NCI-H2107 (cell line): ENCODE measurements around the gene NDUFA8.

Experiments used
- DNase-seq: peaks from one replicate; lab custom pipeline; 2025; lab: John Stamatoyannopoulos, UW

The NDUFA8 gene

DNA sequence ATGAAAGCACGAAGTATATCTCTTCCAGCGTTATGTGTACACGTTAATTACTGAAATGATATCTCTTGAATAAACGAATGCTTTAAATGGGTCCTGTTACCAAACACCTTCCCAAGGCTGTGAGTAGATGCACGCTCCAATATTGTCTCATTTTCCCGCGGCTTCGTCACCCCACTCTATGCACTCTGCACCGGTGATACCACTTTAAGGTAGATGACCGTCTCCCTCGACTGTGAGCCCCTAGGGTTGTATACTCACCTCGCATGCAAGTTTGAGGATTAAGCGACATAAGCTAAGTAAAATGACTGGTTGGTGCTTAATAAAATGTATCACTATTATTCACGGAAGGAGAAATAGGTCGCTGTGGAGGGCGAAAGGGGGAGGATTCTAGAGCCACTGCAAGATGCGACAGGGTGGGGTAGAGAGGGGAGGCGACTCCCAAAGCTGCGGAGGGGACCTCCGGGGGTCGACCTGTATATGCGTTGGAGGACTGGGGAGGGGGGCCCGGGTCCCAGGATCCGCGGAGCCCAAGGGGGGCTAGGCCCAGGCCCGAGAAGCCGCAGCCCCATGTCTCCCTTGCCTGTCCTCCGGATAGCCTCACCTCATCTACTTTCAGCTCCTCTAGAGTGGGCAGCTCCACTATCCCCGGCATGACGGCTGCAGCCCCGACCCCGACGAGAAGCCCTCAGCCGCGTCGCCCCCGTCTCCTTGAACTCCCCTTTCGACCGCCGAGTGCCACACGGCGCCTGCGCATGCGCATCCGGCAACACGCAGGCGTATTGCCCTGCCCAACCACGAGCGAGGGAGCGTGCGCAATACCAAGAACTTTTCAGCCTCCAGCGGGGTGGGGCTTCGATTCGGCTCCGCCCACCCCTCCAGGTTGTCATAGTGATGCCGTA is at the start of gene NDUFA8, which contains the start of gene MORN5:
TSS of gene NDUFA8 (minus strand) at position 754 of the 899 bp plus-strand sequence. CDS start at position 652, 102 bp downstream.
TSS of gene MORN5 (plus strand) at position 883 of the 899 bp plus-strand sequence. CDS start 65 bp downstream, outside the sequence.
- peak; percentile 94 for DNase-seq

- DNase-seq = no peak
These were observed 47.5 kb upstream of the NDUFA8 start for GRCh38 chr9:122207096-122207495.

DNA sequence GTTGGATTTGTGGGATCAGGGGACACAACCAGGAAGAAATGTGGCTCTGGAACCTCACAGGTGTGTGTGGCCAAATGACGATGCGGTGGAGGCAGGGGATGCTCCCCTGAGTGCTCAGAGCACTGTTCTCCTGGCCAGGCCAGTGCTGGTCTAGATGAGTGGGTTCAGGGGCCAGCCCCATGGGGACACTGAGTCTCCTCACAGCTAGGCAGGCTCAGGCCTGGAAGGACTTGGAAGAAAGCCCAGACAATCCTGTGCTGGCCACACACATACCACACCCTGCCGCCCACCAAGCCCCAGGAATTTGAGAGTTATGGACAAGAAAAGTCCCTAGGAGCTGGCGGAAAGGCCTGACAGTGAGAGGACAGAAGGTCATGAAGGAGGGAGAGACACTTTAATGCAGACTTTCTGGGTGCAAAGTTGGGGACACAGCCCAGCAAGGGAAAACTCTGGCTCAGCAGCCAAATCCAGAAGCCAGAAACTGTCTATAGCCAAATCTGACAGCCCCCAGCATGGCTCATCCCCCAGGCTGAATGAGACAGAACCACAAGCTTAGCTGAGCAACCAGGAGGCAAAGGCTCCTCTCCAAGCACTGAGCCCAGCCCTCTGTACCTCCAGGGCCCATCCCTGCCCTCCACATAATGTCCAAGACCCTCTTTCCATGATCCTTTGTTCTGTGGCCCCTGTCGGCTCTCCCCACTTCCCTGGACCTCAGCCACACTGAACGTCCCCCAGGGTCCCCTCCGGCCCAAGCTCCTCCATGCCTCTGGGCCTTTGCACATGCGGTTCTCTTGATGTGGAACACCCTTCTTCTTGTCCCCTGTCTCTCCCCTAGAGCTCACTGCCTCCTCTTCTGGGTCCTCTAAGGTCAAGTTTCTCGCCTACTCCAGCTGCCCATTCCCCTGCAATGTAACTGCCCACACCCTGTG is 46.8 kb upstream of the NDUFA8 start:
- DNase-seq = no peak

- no peak for DNase-seq
These were observed 45.6 kb upstream of the NDUFA8 start for GRCh38 chr9:122205176-122205575.

DNA sequence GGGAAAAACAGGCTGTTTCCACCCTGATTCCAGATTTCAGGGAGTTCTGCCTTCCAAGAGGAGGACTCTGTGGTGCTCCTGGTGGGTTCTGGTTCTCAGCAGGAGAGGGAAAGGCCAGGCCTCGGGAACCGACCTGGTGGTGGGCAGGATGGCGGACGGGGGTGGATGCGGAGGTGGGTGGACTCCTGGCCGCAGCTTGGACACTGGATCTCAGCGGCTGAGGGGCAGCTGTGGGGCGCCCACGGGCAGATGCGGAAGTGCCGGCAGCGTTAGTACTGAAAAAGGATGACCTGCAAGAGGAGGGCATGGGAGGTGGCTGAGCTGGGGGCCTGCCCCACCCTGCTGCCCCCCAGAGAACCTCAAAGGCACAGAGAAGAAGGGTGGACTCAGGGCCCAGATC is 44.9 kb upstream of the NDUFA8 start:
- no peak for DNase-seq

GRCh38 chr9:122204055-122204454 is 44.5 kb upstream of the NDUFA8 start:
- no peak for DNase-seq

- no peak for DNase-seq
These were observed 42.5 kb upstream of the NDUFA8 start for GRCh38 chr9:122202111-122202510.

DNA sequence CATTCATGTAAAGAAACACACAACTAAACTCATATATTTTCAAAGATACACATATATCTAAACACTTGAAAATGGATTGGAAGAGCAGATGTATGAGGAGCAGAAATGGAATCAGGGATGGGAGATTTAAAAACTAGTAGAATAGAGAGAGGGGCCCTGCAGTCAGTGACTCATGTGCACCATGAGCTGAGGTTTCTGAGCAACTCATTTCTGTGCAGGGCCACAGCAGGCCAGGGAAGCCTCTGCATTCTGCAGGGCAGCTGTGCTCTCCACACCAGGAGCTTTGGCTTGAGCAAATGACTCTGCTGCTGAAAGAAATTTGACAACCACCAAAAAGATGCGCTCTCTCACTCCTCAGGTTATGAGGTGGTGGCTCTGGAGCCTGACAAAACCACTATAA is 42.1 kb upstream of the NDUFA8 start:
- DNase-seq = no peak

GRCh38 chr9:122200960-122201595 is 41.5 kb upstream of the NDUFA8 start:
- no peak for DNase-seq

DNA sequence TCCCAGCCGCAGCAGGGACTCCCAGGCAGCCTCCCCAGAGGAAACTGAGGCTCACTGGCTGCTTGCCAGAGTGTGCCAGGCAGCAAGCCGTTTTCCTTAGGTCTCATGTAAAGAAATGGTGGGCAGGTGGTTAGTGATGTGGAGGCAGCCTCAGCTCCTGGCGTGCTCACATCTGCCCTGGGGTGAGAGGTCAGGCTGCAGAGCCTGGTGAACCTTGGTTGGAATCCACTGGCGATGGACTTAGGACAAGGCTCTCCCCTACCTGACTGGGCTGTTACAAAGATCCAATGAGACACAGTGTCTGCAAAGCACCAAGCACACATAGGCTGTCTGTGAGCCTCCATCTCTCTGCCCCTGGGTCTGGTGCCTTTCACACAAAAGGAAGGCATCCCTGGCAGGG is 38.3 kb upstream of the NDUFA8 start:
- DNase-seq = no peak

DNA sequence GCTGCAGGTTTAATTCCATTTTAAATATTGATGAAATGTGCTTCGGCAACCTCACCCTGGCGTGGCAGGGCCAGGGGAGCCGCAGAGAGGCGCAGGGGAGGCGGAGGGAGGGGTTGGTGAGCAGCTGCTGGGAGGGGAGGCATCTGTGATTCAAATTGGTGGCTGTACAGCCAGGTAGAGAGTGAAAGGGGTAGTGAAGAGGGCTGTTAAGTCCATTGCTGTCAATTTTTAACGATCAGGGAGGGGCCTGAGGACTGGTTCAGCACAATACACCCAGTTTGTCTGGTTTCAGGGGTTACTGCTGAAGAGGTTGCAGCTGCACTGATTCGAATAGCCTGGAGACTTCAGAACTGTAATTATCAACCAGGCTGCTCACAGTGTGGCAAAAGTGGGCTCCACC is 37.8 kb upstream of the NDUFA8 start:
- DNase-seq = peak; percentile 41

DNA sequence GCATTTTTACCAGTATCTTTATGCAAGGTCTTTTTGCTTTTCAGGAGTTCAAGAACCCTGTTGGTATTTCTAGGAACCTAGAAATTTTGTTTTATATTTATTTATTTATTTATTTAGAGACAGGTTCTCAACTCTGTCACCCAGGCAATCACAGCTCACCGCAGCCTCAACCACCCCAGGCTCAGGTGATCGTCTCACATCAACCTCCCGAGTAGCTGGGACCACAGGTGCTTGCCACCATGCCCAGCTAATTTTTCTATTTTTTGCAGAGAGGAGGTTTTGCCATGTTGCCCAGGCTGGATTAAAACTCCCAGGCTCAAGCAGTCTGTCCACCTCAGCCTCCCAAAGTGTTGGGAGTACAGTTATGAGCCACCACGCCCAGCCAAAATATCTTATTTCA is 36.3 kb upstream of the NDUFA8 start:
- no peak for DNase-seq

DNA sequence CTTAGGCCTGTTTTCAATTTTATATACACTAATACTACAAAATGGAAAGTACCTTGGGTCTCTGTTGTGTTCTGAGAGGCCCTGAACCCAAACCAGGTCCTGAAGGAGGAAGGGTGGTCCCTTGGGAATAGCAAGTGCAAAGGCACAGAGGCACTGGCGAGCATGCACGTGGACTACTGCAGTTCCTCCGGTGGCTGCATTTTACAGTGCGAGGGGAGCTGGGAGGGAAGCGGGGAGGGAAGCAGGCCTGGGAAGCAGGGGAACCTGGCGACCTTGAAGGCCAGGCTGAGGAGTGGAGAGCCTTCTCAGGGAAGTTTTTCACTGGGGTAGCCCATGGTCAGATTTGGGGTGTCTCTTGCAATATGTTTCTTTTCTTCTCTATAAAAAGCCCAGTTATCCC is 34.1 kb upstream of the NDUFA8 start:
- DNase-seq = no peak

DNA sequence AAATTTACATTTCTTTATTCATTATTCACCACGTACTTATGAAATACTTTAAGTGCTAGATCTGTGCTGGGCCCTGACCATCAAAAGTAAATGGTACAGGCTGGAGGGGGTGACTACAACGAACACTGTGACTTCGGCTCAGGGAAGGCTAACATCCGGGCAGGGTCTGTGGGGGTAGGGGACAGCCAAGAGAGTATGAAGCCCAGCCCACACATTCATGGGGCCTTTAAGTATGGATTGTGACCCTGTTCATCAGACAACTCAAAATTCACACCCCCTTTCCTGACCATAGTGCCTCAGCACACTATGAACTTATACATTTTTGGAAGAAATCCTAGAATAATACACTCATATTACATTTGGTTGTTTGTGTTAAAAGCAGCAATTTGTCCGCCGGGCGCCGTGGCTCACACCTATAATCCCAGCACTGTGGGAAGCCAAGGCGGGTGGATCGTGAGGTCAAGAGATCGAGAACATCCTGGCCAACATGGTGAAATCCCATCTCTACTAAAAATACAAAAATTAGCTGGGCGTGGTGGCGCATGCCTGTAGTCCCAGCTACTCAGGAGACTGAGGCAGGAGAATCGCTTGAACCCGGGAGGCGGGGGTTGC is 33.4 kb upstream of the NDUFA8 start:
- no peak for DNase-seq

GRCh38 chr9:122192261-122192875 is 32.8 kb upstream of the NDUFA8 start:
- no peak for DNase-seq

- no peak for DNase-seq
These were observed 32.0 kb upstream of the NDUFA8 start for GRCh38 chr9:122191584-122191983.

DNA sequence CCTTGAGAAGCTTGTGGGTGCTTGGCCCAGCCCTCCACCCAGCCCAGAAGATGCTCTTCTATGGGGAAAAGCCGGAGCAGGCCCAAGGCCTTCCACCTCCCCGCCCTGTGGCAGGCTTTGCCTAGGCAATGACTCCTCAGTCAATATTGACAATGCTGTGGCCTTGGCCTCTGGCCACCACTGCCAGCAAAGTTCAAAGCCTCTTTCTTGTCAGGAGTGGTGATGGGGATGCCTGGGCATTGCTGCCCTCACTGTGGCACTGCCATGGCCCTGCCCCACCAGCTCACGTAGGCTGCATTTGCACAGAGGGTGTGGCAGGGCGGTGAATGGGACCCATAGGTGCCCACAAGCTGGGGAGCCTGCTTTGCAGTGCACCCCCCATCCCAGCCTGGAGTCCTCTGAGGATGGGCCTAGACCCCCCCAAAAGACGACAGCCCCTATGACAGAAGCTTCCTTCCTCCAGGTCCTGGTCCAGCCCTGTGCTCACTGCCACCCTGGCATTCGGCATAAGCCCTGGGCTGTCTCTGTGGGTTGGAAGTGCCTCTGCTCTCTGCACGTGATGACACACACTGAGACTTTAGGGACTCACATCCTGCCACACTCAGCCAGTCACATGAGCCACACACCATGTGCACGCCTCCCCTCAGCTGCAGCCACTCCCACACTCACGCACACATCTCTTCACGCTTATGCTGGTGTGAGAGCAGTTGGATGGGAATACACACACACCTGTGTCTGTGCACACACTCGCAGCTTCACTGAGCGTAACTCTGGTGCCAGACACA is 31.2 kb upstream of the NDUFA8 start:
- DNase-seq = no peak

DNA sequence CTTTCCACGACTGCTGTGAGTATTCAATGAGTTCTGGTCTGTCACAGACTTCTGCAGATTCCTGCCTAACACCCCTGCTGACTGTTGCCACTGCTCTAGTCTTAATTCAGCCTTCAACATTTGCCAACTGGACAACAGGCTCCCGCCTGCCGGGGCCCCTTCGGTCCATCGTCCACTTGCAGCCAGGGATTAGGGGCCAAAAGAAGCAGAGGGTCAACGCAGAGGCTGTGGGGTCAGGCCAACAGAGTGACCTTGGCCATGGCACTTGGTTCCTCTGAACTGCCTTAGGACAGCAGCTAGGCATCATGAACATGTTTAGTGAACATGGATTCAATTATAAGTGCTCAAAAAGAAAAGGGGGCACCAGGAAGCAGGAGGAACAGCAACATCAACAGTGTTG is 28.8 kb upstream of the NDUFA8 start:
- no peak for DNase-seq

DNA sequence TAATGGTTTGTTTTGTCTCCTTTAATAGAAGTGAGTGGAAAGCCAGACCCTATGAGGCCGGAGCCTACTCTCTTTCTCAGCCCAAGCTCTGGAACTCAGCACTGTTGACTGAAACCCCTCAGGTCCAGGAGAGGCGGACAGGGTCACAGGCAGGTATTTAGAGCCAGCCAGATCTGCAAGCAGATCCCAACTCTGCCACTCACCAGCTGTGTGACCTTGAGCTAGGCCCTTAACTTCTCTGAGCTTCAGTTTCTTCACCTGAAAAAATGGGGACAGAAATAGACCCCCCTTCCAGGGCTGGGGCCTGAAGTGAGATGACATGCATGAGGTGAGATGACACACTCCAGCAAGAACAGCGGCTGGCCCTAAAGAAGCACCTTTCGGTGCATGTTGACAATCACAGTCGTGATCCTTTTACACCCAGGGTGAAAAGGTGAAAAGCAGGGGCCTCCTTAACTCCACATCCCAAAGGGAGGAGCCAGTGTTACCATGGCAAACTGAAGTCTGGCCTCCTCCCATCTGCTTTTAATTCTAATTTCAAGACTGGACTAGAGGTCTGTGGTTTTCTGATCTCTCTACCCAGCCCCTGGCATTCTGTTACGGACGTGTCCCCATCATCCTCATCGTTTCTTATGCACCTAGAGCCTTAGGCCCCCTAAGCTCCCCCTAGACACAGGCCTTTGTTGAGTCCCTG is 27.3 kb upstream of the NDUFA8 start:
- DNase-seq = no peak

GRCh38 chr9:122186301-122186700 is 26.7 kb upstream of the NDUFA8 start:
- DNase-seq = no peak
